Posterior vena cava (tissue), 2 donors: ENCODE results near the gene GALNT2. TPM values are rescaled to one million over a fixed set of nuclear protein-coding genes. Genes with fewer than 3 reads are reported as not detected.

ENCODE experiments used
- DNase-seq: peaks from one replicate; pipeline ENCODE4 v3.0.0-alpha.2; 2020; ENCODE audit warnings: low spot score
- intact Hi-C, 2 donors: fragments of 100-400 bp; cut with DNase I; formaldehyde crosslinking; loops; one replicate each; pipeline versions ENCODE4 v1.14.1 to v1.14.2; 2022 to 2023
- total RNA-seq, 2 donors: library from RNA; stranded (reverse); fragmentation: NEBNext Ultra II Directional; extraction: Animal tissue kit (Norgen Biotek cat#: 25700); gene quantifications; one replicate each; pipeline ENCODE4 v1.2.1, GENCODE V29; 2021
- donor health status: DM: yes; HTN: yes; CAD: no.
- donor health status: DM: yes; HTN: yes; CAD: no.

The GALNT2 gene
- total RNA-seq, 2 donors from 2014 or later, result 72.6 to 79.6 TPM

DNA sequence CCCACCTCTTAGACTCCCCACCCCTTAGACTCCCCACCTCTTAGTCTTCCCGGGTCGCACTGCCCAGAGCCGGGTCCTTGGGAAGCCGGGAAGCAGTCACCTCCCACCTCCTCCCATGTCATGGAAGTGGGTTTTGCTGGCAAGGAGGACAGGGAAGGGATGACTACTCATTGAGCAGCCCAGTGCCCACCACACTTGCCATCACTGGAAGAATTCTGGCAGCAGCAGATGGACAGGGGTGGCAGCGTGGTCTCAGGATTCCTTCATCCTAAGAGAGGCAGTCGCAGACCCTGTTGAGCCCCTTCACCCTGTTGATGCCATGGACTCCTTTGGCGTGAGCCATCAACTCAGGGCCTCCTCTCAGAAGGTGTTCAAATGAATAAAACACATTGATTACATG is 218.3 kb downstream of the GALNT2 start:
- peak; percentile 30 for DNase-seq
- intact Hi-C loops, result no loop called here

DNA sequence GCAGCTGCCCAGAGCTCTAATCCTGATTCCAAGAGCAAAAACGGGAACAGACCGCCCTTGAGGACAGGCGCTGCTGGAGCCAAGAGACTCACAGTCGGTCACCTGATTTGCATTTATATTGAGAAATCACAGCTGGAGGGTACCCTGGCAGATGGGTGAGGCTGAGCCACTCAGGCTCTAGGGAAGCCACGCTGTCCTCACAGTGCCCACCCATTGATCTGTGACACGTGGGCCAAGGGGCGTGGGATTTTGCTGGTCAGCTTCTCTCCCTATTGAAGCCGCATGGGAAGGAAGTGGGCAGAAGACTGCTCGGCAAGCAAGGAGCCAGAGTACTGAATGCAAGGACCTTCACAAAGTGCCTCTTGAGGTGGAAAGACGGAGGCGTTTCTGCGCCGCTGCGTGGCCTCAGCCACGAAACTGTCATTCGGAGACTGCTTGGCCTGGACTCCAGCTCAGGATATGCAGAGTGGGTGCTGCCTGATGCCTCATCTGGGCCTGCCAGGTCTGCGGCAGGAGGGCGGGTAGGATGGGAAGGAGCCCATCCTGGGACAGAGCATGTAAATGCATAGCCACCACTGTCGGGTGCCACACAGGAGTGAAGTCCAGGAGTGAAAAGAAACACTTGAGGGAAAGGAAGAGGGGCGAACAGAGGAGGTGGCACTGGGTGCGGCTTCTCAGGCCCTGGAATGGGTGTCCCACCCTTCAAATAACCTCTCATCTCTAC is 219.3 kb downstream of the GALNT2 start:
- intact Hi-C loops, result no loop called here
- peak; percentile 73 for DNase-seq

DNA sequence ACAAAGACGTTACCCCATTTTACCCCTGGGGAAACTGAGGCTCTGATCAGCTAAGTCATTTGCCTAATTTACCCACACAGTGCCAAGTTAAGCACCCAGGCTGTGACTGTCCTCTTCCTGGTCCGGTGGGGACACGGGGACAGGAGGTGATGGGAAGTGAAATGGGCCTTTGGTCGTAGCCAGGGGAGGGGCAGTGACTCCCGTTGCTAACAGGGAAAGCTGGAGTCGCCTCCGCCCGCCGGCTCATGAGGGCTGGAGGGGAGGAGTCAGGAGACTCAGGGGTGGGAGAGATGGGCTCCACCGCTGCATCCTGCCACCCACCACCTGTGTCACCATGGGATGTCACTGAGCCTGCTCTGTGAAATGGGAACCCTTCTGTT is 219.8 kb downstream of the GALNT2 start:
- intact Hi-C loops, result no loop called here
- peak; percentile 56 for DNase-seq

DNA sequence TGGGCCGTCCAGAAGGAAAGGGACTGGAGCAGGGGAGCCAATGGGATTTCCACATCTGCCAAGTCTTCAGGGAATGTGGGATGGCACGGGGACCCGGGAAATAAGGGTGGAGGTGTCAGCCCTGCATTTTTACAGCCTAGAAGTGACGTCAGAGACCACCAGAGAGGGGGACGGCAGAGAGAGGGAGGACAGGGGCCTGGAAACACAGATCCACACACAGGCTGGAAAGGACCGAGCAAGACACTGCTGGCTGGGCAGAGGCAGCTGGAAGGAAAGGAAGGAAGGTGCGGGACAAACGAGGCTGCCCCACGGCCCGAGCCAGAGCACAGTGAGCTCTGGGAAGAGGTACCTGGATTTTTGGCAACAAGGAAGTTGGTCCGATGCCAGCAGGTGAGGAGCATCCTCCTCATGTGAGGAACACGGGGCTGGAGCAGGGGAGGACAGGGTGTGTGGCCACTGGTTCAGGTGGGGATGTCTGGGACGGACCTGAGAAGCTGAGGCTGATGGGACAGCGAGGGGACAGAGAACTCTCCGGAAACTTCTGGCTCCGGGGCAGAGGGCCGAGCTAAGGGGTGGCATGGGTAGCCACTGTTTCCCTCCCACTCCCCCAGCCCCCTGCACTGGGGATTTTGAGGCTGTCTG is 220.8 kb downstream of the GALNT2 start:
- DNase-seq, result peak; percentile 78
- intact Hi-C loops, result no loop called here

DNA sequence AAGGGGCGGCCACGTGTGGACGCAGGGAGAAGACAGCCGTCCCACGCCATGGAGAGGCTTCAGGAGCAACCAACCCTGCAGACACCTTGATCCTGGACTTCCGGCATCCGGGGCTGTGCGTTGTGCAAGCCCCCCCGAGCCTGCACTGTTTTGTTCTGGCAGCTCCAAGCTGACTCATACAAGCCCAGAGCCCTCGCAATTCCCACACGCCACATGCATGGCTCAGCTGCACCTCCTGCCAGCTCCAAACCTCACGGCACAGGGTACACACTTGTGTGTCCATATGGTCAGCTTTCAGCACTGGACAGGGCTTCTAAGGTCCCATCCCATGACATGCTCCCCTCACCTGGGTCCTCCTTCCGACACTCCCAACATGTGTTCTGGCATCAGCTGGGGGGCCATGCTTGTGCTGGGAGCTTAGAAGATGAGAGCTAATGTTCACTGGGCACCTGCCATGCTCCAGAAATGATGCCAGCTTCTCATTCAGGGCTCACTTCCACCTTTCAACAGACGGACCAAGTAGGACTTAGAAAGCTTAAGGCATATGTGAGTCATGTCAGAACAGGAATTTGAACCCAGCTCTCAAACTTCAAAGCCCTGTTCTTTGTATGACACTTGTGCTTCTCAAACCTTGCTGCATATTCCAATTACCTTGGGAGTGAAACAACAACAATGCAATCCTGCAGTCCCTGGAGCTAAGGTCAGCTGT is 221.8 kb downstream of the GALNT2 start:
- intact Hi-C loops, result no loop called here
- peak; percentile 74 for DNase-seq

DNA sequence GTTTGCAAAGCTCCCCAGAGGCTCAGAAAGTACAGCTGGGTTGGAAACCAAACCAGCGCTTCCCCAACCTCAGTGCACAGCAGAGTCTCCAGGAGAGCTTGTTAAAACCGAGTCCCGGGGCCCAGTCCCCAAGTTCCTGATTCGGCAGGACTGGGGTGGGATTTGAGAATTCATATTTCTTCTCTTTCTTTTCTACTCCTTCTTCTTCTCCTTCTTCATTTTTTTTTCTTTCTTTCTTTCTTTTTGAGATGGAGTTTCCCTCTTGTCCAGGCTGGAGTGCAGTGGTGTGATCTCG is 222.3 kb downstream of the GALNT2 start:
- intact Hi-C loops, result no loop called here
- DNase-seq, result peak; percentile 18

DNA sequence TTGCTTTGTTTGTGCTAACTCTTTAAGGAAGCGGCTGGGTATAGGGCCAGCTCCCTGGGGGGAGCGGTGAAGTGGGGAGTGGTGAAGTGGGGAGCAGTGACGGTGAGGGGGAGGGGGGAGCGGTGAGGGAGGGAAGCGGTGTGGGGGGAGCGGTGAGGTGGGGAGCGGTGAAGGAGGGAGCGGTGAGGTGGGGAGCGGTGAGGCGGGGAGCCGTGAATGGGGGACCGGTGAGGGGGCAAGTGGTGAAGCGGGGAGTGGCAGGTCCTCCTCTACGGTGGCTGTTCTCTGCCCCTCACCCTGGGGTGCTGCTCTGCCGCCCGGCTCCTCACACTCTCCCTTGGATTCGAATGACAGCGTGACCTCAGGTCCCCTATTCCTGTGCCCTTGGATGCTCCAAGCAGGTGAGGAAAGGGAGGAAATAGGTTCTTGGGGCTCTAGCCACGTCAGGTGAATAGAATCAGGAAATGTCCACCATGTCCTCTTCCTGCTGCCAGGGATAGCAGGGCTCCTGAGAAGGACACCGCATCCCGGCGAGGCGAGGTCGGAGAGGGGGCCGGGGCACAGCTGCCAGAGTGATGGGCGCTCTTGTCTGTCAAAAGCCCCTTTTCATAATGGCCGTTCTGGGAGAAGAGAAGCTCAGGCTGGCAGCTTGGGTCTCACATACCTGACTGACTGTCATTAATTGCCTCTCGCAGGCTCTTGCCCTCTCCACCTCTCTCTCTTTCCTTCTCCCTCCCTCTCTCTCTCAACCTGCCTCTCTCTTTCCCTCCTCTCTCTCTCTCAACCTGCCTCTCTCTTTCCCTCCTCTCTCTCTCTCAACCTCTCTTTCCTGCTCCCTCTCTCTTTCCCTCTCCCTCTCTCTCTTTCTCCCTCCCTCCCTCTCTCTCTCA is 224.9 kb downstream of the GALNT2 start:
- intact Hi-C loops, result no loop called here
- DNase-seq, result peak; percentile 74

DNA sequence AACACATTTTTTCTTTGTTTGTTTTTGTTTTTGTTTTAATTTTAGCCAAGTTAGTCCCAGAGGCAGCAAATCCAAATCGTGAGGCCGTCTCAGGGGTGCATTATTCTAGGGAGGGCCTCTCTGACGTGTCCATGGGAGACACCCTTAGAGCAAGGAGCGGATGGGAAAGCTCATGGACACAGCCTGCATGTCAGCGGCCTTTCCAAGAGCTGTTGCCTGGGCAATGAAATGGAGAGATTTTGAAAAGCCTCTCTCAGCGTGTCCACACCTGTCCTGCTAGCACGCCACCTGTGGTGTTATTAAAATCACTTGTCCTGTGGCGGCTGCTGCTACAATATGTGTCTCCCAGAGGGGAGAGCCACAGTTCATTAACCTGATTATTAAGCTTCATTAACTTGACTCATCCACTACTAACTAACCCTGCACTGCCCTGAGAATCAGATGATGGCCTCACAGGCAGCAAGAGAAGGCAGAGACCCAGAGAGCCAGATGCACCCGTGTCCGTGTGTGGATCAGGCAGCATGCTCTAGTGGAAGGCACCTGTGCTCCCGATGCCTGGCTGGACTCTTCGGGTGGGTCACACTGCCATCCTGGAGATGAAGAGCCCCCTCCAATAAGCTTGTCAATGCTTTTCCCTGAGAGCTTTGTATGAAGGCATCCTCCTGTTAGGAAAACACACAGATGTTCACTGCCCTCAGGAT is 225.8 kb downstream of the GALNT2 start:
- intact Hi-C loops, result no loop called here
- DNase-seq, result peak; percentile 24

DNA sequence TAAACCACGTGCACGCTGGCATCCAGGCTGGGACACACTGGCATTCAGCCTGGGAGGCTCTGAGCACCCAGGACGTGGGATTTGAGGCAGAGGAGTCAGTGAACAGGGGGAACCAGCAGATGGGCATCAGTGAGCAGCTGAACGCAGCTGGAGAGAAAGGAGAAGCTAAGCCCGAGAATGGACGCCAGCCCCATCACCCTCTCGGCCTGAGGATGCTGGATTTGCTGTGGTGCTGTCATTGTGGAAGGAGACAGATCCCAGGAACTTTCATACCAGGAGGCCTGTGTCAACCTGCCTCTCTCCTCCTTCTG is 226.3 kb downstream of the GALNT2 start:
- DNase-seq, result peak; percentile 30
- intact Hi-C loops, result no loop called here

DNA sequence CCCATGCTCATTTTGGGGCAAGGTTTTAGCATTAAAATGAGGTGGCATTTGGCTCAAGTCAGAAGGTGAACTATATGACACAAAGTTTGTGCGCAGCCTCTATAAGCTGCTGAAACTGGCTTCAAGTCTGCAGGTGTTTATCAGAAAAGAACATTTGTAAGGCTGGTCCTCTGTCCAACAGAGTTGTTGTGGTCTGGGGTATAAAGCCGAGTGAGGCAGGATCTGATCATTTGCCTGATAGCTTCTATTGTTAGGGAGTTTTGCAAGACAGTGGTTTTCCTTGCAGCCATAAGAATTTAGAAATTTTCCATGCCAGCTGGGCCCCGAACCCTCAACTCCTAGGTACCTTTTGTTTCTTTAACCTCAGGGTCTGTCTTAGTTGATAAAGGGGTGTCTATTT is 228.3 kb downstream of the GALNT2 start:
- no peak for DNase-seq
- intact Hi-C loops, result no loop called here

DNA sequence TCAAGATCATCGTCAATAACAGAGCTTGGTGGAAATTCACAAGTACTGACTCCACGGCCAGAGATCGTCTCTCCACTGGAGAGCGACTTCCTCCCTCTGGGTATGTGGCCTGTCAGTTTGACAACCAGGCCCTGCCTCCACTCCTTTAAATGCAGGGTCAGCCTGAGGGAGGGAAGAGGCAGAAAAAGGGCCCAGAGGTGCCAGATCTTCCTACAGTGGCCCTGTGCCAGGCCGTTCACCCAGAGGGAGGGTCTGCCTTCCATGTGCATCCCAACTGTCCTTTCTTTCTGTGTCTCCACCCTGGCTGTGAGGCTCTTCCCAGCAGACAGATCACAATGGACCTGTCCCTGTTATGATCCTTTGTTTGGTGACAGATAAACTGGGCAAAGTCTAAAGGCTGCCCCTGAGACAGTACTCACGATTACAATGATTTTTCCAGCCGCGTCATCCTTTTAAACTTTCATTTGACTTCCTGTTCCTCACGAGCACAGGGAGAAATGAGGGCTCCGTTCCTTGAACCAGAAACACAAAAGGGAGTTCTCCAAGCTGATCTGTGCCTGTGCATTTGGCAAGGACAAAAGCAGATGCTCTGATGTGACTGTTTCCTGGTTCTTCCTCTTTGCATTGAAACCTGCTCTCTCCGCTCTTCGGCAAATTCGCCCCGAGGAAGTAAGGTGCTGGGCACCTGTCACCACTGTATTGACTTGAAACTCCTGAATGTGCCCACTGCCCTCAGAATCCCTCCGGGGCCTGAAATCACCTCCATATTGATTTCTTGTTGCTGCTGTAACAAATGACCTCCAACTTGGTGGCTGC is 232.4 kb downstream of the GALNT2 start:
- intact Hi-C loops, result no loop called here
- DNase-seq, result peak; percentile 42

DNA sequence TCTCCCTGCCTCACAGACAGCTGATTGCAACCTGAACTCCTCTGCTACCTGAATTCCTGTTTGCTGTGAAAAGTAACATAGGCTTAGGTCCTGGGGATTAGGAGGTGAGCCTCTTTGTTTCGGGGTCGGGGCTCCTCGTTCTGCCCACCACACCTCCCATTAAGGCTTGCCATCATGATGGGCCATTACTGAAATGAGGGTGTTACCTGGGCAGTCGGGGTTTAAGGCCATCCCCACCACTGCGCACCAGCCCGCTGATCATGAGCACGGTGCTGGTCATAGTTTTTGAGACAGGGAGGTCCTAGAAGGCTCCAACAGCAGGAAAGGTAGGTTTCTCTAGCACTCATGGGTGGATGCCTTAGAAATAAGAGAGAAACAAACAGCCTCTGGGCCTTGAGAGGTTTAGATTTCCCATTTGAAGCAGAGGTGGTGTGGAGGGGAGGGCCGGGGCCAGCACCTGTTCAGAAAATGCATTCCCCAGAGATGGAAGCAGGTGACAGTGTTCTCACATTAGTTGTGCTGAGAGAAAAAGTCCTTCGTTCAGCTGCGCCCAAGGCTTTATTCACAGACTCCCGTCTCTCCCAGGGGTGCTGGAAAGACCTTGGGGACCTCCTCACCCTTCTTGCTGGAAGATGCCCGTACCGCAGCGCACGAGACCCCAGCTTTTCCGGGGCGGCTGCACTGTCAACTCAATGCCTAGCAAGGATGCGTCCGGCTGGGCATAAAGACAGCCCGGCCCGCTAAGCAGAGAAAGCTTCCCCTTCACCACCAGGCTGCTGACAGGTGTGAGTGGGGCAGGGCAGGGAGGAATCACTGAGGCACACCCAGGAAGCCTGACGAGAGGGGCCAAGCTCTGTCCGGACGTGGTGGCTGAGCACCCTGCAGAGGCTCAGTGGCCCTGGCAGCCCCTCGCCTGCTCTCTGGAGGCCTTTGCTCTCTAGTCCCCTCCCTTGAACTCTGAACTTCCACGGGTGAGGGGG is 233.6 kb downstream of the GALNT2 start:
- DNase-seq, result peak; percentile 71
- intact Hi-C loops, result no loop called here

DNA sequence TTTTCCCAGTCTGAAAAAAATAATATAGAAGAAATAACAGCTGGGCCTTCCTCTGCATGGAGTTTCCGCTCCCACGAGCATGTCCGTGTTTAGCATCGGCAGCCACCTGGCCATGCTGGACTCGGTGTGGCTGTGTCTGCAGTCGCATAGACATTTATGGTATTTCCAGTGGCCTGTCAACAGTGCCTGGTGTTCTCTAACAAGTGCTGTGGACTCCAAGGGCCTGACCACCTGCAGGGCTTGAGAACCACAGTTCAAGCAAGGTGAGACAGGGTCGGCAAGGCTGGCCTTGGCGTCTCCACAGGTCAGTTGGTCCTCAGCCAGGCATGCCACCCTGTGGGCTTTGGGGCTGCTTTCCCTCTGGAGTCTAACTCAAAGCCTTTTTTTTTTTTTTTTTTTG is 234.3 kb downstream of the GALNT2 start:
- intact Hi-C loops, result no loop called here
- DNase-seq, result peak; percentile 41

DNA sequence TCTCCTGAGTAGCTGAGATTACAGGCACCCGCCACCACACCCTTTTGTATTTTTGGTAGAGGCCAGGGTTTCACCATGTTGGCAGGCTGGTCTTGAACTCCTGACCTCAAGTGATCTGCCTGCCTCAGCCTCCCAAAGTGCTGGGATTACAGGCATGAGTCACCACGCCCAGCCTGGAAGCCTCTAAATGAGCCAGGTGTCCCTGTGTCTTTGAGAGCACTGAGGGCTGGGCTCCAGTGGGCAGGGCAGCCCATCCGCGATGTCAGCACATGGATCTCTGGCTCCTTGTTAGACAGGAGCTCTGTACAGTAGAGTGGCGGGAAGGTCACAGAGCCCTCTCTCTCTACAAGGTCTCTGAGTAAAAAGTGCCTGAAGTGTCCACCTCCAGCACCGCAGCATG is 234.8 kb downstream of the GALNT2 start:
- peak; percentile 36 for DNase-seq
- intact Hi-C loops, result no loop called here

DNA sequence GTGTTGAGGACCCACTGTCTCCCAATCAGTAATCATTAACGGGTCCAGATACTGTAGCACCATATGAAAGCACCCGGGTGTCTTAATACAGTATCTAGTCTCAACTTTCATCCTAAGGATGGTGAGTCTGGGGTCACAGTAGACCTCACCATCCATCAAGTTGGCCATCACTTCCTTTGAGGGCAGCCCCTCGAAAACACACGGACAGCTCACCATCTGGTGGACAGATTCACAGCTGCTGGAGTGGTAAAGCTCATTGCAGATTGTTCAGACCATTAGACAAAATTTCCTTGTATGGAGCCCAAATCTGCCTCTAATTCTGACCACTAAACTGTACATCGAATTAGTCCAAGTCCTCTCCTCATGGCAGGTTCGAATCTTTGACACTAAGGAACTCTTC is 236.0 kb downstream of the GALNT2 start:
- DNase-seq, result no peak
- intact Hi-C loops, result no loop called here

DNA sequence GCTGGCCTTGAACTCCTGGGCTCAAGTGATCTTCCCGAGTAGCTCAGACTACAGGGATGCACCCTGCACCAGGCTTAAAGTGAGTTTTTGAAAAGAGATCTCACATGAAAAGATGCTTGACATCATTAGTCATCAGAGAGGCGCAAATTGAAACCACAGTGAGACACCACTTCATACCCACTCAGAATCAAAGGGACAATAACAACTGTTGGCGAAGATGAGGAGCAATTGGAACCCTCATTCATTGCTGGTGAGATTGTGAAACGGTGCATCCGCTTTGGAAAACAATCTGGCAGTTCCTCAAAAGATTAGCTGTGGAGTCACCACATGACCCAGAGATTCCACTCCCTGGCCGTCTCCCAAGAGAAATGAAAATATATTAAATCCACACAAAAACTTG is 236.8 kb downstream of the GALNT2 start:
- intact Hi-C loops, result no loop called here
- no peak for DNase-seq

DNA sequence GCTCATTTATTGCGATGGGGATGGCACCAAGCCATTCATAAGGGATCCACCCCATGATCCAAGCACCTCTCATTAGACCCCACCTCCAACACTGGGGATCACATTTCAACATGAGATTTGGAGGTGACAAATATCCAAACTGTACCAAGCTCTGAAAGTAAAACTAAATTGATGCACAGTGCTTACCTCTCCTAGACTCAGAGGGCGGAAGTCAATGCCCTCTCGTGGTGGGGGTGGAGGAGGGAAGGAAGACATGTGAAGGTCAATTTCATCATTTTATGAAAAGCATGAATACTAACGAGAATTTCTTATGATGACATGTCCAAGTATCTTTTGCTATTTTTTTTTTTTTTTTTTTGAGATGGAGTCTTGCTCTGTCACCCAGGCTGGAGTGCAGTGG is 239.1 kb downstream of the GALNT2 start:
- intact Hi-C loops, result loop anchor here in 1 of 2 donors (5.0 kb wide), 1 partner anchor 644 kb away; no protein-coding TSS in a partner anchor
- DNase-seq, result peak; percentile 11
